Ovary (tissue), 9 donors: ENCODE data around the gene ANXA5. TPM values are rescaled to one million over a fixed set of nuclear protein-coding genes. Genes with fewer than 3 reads are reported as not detected.

Experiments
- DNase-seq, 5 donors: peaks; one replicate each; pipeline ENCODE4 v3.0.0-alpha.2; 2019 to 2020
- H3K27ac ChIP-seq, 2 donors: fragments of 200-600 bp; one replicate each; pipeline versions ENCODE4 v1.5.1 to v1.8.0; 2019 to 2022
- H3K27me3 ChIP-seq: fragments of 200-600 bp; one replicate; pipeline ENCODE4 v1.8.0; 2022
- H3K36me3 ChIP-seq: fragments of 200-600 bp; sonication (generic); one replicate; pipeline ENCODE4 v1.5.1; 2019
- H3K4me1 ChIP-seq: one replicate; pipeline ENCODE4 v1.8.1; 2013; ENCODE audit warnings: mild to moderate bottlenecking, moderate library complexity; ENCODE audit not compliant: insufficient read depth
- H3K4me3 ChIP-seq: fragments of 200-600 bp; sonication (generic); one replicate; pipeline ENCODE4 v1.5.1; 2017
- H3K9me3 ChIP-seq, 2 donors: fragments of 200-600 bp in 1 of 2; sonication (generic) in 1 of 2; one replicate each; pipeline versions ENCODE4 v1.5.1 to v1.8.1; 2013 to 2019; ENCODE audit warnings: mild to moderate bottlenecking in 1 of 2, moderate library complexity in 1 of 2
- EP300 ChIP-seq: sonication (generic); formaldehyde crosslinking; IDR thresholded peaks from one replicate; pipeline ENCODE4 v1.6.1; 2017; ENCODE audit warnings: antibody characterized with exemption
- POLR2A ChIP-seq: fragments of 450-650 bp; IDR thresholded peaks from one replicate; pipeline ENCODE4 v1.6.1; 2017; ENCODE audit warnings: antibody characterized with exemption, mild to moderate bottlenecking, moderate library complexity
- WGBS, 3 donors: extraction: QIAGEN DNeasy Blood & Tissue Kit in 1 of 3; methylation state at CpG; one replicate each; pipeline versions ENCODE4 v1.1.5 to v1.1.7; 2013 to 2017; 5-methylcytosine and 5-hydroxymethylcytosine counted together
- intact Hi-C, 4 donors: fragments of 100-400 bp; cut with DNase I; formaldehyde crosslinking; loops; one replicate each; pipeline versions ENCODE4 v1.11.0 to v1.15.1; 2022 to 2023
- polyA plus RNA-seq, 2 donors: library from polyadenylated mRNA; stranded (reverse); fragments of 200-250 nt in 1 of 2; fragments of 350-450 nt in 1 of 2; fragmentation: Illumina TruSeq in 1 of 2; extraction: RNeasy Lipid Tissue Mini Kit (QIAGEN cat#74804) in 1 of 2; gene quantifications; one replicate each; pipeline ENCODE4 v1.2.3, GENCODE V29; 2013 to 2014
- total RNA-seq, 7 donors: library from RNA; depleted of rRNA in 2 of 7; stranded (reverse); fragments of >200 nt in 2 of 7; fragmentation: NEBNext Ultra II Directional in 3 of 7; extraction: Animal tissue kit (Norgen Biotek cat#: 25700) in 3 of 7; gene quantifications; one replicate each; pipeline versions ENCODE4 v1.1.0 to v1.2.4, GENCODE V29; 2016 to 2023
- TF ChIP-seq, protein P1 (sequence below), 3 donors: fragments of 450-650 bp in 2 of 3; fragments of 200-600 bp in 1 of 3; IDR thresholded peaks; one replicate each; pipeline versions ENCODE4 v1.5.1 to v1.8.0; 2016 to 2022; ENCODE audit warnings: antibody characterized with exemption in 3 of 3, mild to moderate bottlenecking in 1 of 3
- donor health status: DM: no; HTN: no; CAD: no; lungs with moderate emphysema.
- donor health status: DM: no; HTN: no; CAD: no.
- donor health status: Bipolar disorder and iron deficiency.
- donor health status: DM: yes; HTN: yes; CAD: no.
- donor health status: DM: no; HTN: no; CAD: no.
- donor health status: DM: yes; HTN: yes; CAD: no.

ANXA5 gene
- total and polyA plus RNA-seq, 9 donors, result 130 to 859 (median 261) TPM

DNA sequence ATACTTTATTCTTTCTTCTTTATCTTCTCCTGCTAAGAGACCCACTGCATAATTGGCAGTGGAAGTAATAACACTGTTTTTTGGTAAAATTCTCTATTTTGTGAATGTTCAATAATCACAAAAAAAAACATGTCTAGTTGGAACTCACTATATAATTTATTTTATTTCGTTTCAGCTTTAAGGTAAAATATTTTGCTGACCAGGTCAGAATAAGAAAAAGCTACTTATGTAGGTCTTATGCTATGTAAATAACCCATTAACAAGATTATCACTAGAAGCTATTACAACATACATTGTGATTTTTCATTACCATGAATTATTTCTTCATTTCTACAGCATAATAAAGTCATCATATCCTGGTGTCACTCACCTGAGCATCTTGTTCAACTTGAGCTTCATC lies 19.3 kb downstream of the ANXA5 start:
- no peak for DNase-seq
- Histone ChIP-seq H3K9me3 (no peaks in the 10 kb centered on the region), H3K36me3 (no peaks in the 10 kb centered on the region), H3K4me1 (peaks cover 2% of the 10 kb centered on the region), H3K4me3 (no peak overlapping the region), H3K27me3 (no peaks in the 10 kb centered on the region), H3K27ac (no peak overlapping the region)
- intact Hi-C loops, result loop anchor here in 2 of 4 donors (10.0 kb wide), 2 partner anchors 47 to 57 kb away; no protein-coding TSS in a partner anchor
- no peak for TF ChIP-seq POLR2A
- no peak for TF ChIP-seq EP300
- TF ChIP-seq, protein P1, sequence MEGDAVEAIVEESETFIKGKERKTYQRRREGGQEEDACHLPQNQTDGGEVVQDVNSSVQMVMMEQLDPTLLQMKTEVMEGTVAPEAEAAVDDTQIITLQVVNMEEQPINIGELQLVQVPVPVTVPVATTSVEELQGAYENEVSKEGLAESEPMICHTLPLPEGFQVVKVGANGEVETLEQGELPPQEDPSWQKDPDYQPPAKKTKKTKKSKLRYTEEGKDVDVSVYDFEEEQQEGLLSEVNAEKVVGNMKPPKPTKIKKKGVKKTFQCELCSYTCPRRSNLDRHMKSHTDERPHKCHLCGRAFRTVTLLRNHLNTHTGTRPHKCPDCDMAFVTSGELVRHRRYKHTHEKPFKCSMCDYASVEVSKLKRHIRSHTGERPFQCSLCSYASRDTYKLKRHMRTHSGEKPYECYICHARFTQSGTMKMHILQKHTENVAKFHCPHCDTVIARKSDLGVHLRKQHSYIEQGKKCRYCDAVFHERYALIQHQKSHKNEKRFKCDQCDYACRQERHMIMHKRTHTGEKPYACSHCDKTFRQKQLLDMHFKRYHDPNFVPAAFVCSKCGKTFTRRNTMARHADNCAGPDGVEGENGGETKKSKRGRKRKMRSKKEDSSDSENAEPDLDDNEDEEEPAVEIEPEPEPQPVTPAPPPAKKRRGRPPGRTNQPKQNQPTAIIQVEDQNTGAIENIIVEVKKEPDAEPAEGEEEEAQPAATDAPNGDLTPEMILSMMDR (IDR thresholded peaks at IDR 0.05), result no peak
- WGBS, 3 donors, result 46 to 76% (median 63%) methylated on average over 1 of the region's 1 CpG

DNA sequence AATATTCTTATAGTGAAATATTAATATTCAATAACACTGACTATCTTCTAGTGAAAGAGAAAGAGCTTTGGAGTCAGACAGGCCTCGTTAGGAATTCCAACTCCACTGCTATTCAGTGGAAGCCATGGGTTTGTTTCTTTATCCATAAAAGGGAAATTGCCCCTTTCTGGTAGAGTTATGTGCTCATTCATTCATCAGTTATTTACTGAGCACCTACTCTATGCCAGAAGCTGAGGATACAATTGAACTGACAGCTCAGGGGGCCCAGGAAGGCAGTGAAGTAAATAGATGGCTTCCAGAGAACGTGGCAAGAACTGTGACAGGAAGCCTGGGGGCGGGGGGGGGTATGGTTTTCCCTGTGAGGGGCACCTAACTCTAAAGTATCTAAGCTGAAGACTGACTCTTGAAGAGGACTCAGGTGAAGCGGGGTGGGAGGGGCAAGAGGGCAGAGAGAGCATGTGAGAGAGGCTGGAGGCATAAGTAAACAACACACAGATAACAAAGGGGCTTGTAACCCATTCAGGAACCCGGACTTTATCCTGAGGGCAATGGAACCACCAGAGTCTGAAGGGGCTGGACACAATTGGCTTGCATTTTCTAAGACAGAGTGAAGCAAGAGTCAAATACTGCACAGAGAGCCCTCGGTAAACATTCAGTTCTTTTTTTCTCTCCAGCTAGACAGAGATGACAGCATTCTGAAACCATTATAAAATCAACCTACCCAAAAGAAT lies 20.3 kb downstream of the ANXA5 start:
- Histone ChIP-seq H3K9me3 (no peaks in the 10 kb centered on the region), H3K27ac (no peak overlapping the region), H3K36me3 (no peaks in the 10 kb centered on the region), H3K27me3 (no peaks in the 10 kb centered on the region), H3K4me3 (no peak overlapping the region), H3K4me1 (peaks cover 2% of the 10 kb centered on the region)
- no peak for DNase-seq
- TF ChIP-seq, protein P1 (IDR thresholded peaks at IDR 0.05), result no peak
- TF ChIP-seq EP300 (no peak), POLR2A (no peak)
- 76 to 78% (median 78%) methylated on average over 6 of the region's 6 CpGs for WGBS, 3 donors
- intact Hi-C loops, result loop anchor here in 2 of 4 donors (10.0 kb wide), 2 partner anchors 48 to 58 kb away; no protein-coding TSS in a partner anchor

DNA sequence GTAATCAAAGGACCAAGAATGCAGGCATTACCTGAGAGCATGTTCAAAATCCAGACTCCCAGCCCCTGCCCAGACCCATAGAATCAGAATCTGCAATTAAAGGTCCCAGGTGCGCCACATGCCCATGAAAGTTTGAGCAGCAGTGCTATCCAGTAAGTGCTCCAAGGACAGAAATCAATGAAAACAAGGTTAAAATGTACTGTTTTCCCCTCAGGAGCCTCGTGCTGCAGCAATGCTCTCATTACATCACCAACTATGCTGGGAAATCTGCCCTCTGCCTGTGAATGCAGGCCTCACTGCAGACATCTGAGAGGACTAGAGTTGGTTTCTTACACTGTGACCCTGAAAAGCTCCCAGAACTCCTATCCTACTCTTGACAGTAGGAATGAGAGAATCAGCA lies 21.1 kb downstream of the ANXA5 start:
- Histone ChIP-seq H3K4me3 (no peak overlapping the region), H3K4me1 (peaks cover 2% of the 10 kb centered on the region), H3K27me3 (no peaks in the 10 kb centered on the region), H3K36me3 (no peaks in the 10 kb centered on the region), H3K9me3 (no peaks in the 10 kb centered on the region), H3K27ac (no peak overlapping the region)
- WGBS, 3 donors, result 47 to 60% (median 56%) methylated on average over 2 of the region's 2 CpGs
- intact Hi-C loops, result loop anchor here in 2 of 4 donors (10.0 kb wide), 2 partner anchors 49 to 59 kb away; no protein-coding TSS in a partner anchor
- TF ChIP-seq EP300, result no peak
- no peak for TF ChIP-seq POLR2A
- TF ChIP-seq, protein P1 (IDR thresholded peaks at IDR 0.05), result no peak
- DNase-seq, result no peak

DNA sequence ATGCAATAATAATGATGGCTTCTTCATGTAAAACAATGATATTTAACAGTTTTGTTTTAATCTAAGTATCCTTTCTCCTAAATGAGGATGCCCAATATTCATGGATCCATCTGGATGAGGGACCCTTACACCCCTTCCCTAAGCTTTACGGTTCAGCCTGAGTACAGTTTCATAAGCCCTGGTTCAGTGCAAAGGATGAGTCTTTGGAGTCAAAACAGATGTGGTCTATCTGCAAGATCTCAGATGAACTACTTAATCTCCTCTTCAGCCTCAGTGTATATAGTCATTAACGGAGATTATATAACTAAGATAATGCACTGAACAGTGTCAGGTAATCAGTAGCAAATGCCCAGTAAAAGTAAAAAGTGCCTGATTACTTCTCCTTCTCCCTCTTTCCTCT lies 22.1 kb downstream of the ANXA5 start:
- WGBS, 3 donors, result 89 to 97% (median 91%) methylated on average over 2 of the region's 2 CpGs

More for the DNA sequence above, 22.1 kb downstream of the ANXA5 start:
- intact Hi-C loops, result loop anchor here in 2 of 4 donors (10.0 kb wide), 2 partner anchors 50 to 60 kb away; no protein-coding TSS in a partner anchor
- H3K4me3 ChIP-seq, result no peak overlapping the region
- DNase-seq, result no peak
- TF ChIP-seq POLR2A (no peak), EP300 (no peak)
- TF ChIP-seq, protein P1 (IDR thresholded peaks at IDR 0.05), result no peak
- no peaks in the 10 kb centered on the region for H3K4me1 ChIP-seq
- no peaks in the 10 kb centered on the region for H3K36me3 ChIP-seq
- H3K27me3 ChIP-seq, result no peaks in the 10 kb centered on the region
- H3K9me3 ChIP-seq, result no peaks in the 10 kb centered on the region
- no peak overlapping the region for H3K27ac ChIP-seq
